Vagina (tissue), 2 donors: ENCODE measurements around the gene STIM2. TPM values are rescaled to one million over a fixed set of nuclear protein-coding genes. Genes with fewer than 3 reads are reported as not detected.

ENCODE experiments used
- DNase-seq, 2 donors: peaks; one replicate each; pipeline ENCODE4 v3.0.0-alpha.2; 2017; ENCODE audit errors: extremely low spot score in 2 of 2
- H3K27ac ChIP-seq: fragments of 200-600 bp; sonication (generic); one replicate; pipeline ENCODE4 v1.5.1; 2019
- H3K27me3 ChIP-seq: fragments of 200-600 bp; sonication (generic); one replicate; pipeline ENCODE4 v1.5.1; 2019
- H3K36me3 ChIP-seq, 2 donors: fragments of 200-600 bp; sonication (generic); one replicate each; pipeline ENCODE4 v1.5.1; 2017 to 2019
- H3K4me1 ChIP-seq: fragments of 200-600 bp; sonication (generic); one replicate; pipeline ENCODE4 v1.5.1; 2019
- H3K4me3 ChIP-seq, 2 donors: fragments of 200-600 bp; sonication (generic); 1 replicate in 1 of 2; 2 replicates in 1 of 2; pipeline ENCODE4 v1.5.1; 2016 to 2019
- H3K9me3 ChIP-seq: fragments of 200-600 bp; sonication (generic); one replicate; pipeline ENCODE4 v1.5.1; 2019
- POLR2A ChIP-seq, 2 donors: fragments of 450-650 bp; IDR thresholded peaks; one replicate each; pipeline ENCODE4 v1.6.1; 2017; ENCODE audit warnings: antibody characterized with exemption in 2 of 2, mild to moderate bottlenecking in 2 of 2, moderate library complexity in 2 of 2
- POLR2AphosphoS5 ChIP-seq, 2 donors: sonication (generic); formaldehyde crosslinking; IDR thresholded peaks; one replicate each; pipeline ENCODE4 v1.9.0; 2017; ENCODE audit warnings: antibody characterized with exemption in 2 of 2, mild to moderate bottlenecking in 2 of 2, low read depth in 1 of 2; ENCODE audit not compliant: insufficient read depth in 1 of 2
- intact Hi-C: fragments of 100-400 bp; cut with DNase I; formaldehyde crosslinking; loops from one replicate; pipeline ENCODE4 v1.15.1; 2023
- total RNA-seq: library from RNA; depleted of rRNA; stranded (reverse); fragments of >200 nt; gene quantifications from one replicate; pipeline ENCODE4 v1.2.3, GENCODE V29; 2016
- TF ChIP-seq, protein P1 (sequence below), 3 experiments: fragments of 450-650 bp in 2 of 3; fragments of 200-600 bp in 1 of 3; sonication (generic) in 1 of 3; IDR thresholded peaks; one replicate each; pipeline ENCODE4 v1.5.1; 2017 to 2019; ENCODE audit warnings: antibody characterized with exemption in 3 of 3, mild to moderate bottlenecking in 2 of 3, moderate library complexity in 2 of 3

STIM2 gene
- total RNA-seq, 1 donor from 2014 or later = 39.5 TPM

DNA sequence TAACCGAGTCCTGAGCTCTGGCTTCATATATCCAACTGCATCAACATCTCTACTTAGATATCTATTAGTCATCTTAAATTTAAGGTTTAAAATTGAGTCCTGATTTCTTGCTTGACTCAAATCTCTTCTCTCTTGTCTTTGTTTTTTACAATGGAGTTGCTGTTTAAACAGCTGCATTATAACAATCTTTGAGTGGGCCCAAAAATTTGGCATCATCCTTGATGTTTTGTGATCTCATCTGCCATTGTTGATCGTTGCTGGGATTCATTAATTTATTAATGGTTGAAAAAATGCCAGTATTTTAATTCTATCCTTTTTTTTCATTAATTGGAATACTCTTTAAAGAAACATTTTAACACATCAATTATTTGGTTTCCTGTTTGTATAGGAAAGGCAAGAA, 82.2 kb downstream of the STIM2 start:
- Histone ChIP-seq H3K36me3 (no peaks in the 10 kb centered on the region), H3K9me3 (no peaks in the 10 kb centered on the region), H3K4me1 (no peaks in the 10 kb centered on the region), H3K27ac (no peak overlapping the region), H3K27me3 (no peaks in the 10 kb centered on the region), H3K4me3 (no peak overlapping the region)
- intact Hi-C loops = no loop called here
- DNase-seq = no peak
- TF ChIP-seq POLR2A (IDR thresholded peaks at IDR 0.05) (no peak), POLR2AphosphoS5 (IDR thresholded peaks at IDR 0.05; ENCODE audit: insufficient read depth in 1 of 2, low read depth in 1 of 2) (no peak)
- TF ChIP-seq, protein P1, sequence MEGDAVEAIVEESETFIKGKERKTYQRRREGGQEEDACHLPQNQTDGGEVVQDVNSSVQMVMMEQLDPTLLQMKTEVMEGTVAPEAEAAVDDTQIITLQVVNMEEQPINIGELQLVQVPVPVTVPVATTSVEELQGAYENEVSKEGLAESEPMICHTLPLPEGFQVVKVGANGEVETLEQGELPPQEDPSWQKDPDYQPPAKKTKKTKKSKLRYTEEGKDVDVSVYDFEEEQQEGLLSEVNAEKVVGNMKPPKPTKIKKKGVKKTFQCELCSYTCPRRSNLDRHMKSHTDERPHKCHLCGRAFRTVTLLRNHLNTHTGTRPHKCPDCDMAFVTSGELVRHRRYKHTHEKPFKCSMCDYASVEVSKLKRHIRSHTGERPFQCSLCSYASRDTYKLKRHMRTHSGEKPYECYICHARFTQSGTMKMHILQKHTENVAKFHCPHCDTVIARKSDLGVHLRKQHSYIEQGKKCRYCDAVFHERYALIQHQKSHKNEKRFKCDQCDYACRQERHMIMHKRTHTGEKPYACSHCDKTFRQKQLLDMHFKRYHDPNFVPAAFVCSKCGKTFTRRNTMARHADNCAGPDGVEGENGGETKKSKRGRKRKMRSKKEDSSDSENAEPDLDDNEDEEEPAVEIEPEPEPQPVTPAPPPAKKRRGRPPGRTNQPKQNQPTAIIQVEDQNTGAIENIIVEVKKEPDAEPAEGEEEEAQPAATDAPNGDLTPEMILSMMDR (IDR thresholded peaks at IDR 0.05) = no peak

DNA sequence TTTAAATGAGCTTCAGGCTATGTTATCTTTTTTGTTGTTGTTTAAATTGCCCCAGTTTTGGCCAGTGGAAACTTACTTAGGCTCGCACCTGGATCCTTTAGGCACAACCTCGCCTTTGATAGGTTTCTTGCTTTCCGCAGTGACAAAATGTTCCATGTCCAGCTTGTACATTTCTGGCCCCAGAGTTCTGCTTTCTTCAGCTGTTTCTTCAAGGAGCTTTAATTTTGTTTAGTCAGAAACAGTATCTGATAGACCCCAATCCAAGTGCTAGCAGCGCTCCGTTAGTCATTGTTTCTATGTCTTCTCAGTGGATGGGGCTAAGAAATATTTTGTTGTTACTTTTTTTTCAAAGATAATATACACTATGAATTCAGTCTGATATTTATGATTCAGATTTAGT, 82.8 kb downstream of the STIM2 start:
- intact Hi-C loops = no loop called here
- Histone ChIP-seq H3K4me1 (no peaks in the 10 kb centered on the region), H3K27me3 (no peaks in the 10 kb centered on the region), H3K9me3 (no peaks in the 10 kb centered on the region), H3K4me3 (no peak overlapping the region), H3K27ac (no peak overlapping the region), H3K36me3 (no peaks in the 10 kb centered on the region)
- TF ChIP-seq POLR2A (IDR thresholded peaks at IDR 0.05) (no peak), POLR2AphosphoS5 (IDR thresholded peaks at IDR 0.05; ENCODE audit: insufficient read depth in 1 of 2, low read depth in 1 of 2) (no peak)
- TF ChIP-seq, protein P1 (IDR thresholded peaks at IDR 0.05) = no peak
- DNase-seq = no peak

DNA sequence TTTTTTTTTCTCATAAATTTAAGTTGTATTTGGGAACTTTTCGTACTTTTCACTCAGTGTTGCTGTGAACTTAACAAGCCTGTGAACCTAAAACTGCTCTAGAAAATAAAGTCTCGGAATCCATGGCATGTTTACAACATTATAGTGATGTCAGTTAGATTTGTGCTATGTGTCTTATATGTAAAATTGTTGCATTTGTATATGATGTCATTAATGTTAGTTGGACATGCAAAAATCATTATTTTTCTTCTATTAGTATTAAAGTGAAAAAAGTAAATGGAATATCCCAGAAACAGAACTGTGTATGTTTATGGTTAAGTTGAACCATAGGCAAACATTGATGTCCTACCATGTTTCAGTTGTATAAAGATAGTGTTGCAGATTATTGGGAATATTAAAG, 85.2 kb downstream of the STIM2 start:
- Histone ChIP-seq H3K36me3 (no peaks in the 10 kb centered on the region), H3K9me3 (no peaks in the 10 kb centered on the region), H3K27me3 (no peaks in the 10 kb centered on the region), H3K4me3 (no peak overlapping the region), H3K27ac (no peak overlapping the region), H3K4me1 (no peaks in the 10 kb centered on the region)
- DNase-seq = no peak
- TF ChIP-seq POLR2A (IDR thresholded peaks at IDR 0.05) (no peak), POLR2AphosphoS5 (IDR thresholded peaks at IDR 0.05; ENCODE audit: insufficient read depth in 1 of 2, low read depth in 1 of 2) (no peak)
- TF ChIP-seq, protein P1 (IDR thresholded peaks at IDR 0.05) = no peak
- intact Hi-C loops = no loop called here

DNA sequence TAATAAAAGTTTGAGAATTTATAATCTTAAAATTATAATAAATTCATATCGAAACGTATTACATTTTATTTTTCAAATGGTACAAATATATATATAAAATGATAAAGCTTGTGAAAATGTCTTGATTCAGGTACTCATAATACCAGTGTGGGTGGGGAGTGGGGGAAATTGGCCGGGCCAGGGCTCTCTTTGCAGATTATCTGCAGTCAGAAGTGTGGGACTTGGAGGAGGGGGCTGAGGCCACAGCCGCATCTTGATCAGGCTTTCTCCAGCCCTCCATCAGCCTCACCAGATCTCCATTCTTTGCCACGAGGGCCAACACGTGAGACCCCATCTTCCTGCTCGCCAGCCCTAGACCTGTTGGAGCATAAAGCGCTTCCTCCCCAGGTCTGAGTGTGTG, 86.7 kb downstream of the STIM2 start:
- H3K27me3 ChIP-seq = no peaks in the 10 kb centered on the region
- intact Hi-C loops = no loop called here
- H3K27ac ChIP-seq = no peak overlapping the region
- no peaks in the 10 kb centered on the region for H3K36me3 ChIP-seq
- no peak overlapping the region for H3K4me3 ChIP-seq
- no peak for DNase-seq
- H3K9me3 ChIP-seq = no peaks in the 10 kb centered on the region
- TF ChIP-seq POLR2AphosphoS5 (IDR thresholded peaks at IDR 0.05; ENCODE audit: insufficient read depth in 1 of 2, low read depth in 1 of 2) = no peak
- TF ChIP-seq, protein P1 (IDR thresholded peaks at IDR 0.05) = no peak
- TF ChIP-seq POLR2A (IDR thresholded peaks at IDR 0.05) = no peak
- no peaks in the 10 kb centered on the region for H3K4me1 ChIP-seq

DNA sequence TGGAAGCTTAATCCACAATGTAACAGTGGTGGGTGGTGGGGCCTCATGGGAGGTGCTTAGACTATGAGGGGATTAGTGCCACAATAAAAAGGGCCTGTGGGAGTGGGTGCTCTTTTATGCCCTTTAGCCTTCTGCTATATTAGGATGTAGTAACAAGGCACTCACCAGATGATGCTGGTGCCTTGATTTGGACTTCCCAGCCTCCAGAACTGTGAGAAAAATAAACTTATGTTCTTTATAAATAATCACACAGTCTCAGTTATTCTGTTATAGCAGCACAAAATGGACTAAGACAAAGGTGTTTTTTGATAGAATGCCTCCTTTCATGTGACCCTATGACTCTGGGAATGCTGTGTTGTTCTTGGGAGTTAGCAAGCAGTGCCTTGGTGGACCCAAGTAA, 89.8 kb downstream of the STIM2 start:
- H3K27ac ChIP-seq = no peak overlapping the region
- H3K36me3 ChIP-seq = no peaks in the 10 kb centered on the region
- TF ChIP-seq, protein P1 (IDR thresholded peaks at IDR 0.05) = no peak
- TF ChIP-seq POLR2AphosphoS5 (IDR thresholded peaks at IDR 0.05; ENCODE audit: insufficient read depth in 1 of 2, low read depth in 1 of 2) (no peak), POLR2A (IDR thresholded peaks at IDR 0.05) (no peak)

More for the DNA sequence above, 89.8 kb downstream of the STIM2 start:
- no peak for DNase-seq
- Histone ChIP-seq H3K4me3 (no peak overlapping the region), H3K9me3 (no peaks in the 10 kb centered on the region), H3K4me1 (no peaks in the 10 kb centered on the region), H3K27me3 (no peaks in the 10 kb centered on the region)
- intact Hi-C loops = no loop called here
